GM10266 (cell line): ENCODE measurements around the gene PLOD1.
A peak's percentile ranks its signal among the peaks of the same experiment; 100 is the strongest.

Source experiments
- DNase-seq: peaks from one replicate; pipeline ENCODE4 v3.0.0; 2012; ENCODE audit errors: extremely low spot score
- TF ChIP-seq, protein P1 (sequence below): IDR thresholded peaks from 2 replicates; pipeline ENCODE4 v1.5.1; 2012; ENCODE audit warnings: mild to moderate bottlenecking, low read depth; ENCODE audit not compliant: control insufficient read depth, insufficient read depth; ENCODE audit errors: missing control alignments

PLOD1 gene

DNA sequence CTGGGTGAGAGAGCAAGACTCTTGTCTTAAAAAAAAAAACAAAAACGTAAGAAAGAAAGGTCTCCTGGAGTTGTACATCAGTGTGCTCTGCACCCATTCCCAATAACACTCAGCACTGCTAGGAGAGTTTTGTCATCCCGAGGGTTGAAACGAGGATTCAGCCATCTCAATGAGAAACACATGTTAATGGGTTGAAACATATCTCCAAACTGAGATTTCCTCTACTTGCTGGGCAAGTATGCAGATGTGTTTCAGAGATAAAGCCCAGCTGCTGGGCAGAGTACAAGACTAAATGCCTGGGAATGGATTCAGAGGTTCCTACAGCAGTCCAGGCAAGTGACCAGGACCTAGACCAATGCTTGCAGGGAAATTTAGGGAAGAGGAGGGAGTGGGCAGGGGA is 43.1 kb downstream of the PLOD1 start:
- TF ChIP-seq, protein P1, sequence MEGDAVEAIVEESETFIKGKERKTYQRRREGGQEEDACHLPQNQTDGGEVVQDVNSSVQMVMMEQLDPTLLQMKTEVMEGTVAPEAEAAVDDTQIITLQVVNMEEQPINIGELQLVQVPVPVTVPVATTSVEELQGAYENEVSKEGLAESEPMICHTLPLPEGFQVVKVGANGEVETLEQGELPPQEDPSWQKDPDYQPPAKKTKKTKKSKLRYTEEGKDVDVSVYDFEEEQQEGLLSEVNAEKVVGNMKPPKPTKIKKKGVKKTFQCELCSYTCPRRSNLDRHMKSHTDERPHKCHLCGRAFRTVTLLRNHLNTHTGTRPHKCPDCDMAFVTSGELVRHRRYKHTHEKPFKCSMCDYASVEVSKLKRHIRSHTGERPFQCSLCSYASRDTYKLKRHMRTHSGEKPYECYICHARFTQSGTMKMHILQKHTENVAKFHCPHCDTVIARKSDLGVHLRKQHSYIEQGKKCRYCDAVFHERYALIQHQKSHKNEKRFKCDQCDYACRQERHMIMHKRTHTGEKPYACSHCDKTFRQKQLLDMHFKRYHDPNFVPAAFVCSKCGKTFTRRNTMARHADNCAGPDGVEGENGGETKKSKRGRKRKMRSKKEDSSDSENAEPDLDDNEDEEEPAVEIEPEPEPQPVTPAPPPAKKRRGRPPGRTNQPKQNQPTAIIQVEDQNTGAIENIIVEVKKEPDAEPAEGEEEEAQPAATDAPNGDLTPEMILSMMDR: no peak
- no peak for DNase-seq

- no peak for DNase-seq
- TF ChIP-seq, protein P1: no peak
Measured at GRCh38 chr1:11978301-11978700, 43.8 kb downstream of the PLOD1 start.

- DNase-seq: no peak
Measured at GRCh38 chr1:11979028-11979850, 44.7 kb downstream of the PLOD1 start.

DNA sequence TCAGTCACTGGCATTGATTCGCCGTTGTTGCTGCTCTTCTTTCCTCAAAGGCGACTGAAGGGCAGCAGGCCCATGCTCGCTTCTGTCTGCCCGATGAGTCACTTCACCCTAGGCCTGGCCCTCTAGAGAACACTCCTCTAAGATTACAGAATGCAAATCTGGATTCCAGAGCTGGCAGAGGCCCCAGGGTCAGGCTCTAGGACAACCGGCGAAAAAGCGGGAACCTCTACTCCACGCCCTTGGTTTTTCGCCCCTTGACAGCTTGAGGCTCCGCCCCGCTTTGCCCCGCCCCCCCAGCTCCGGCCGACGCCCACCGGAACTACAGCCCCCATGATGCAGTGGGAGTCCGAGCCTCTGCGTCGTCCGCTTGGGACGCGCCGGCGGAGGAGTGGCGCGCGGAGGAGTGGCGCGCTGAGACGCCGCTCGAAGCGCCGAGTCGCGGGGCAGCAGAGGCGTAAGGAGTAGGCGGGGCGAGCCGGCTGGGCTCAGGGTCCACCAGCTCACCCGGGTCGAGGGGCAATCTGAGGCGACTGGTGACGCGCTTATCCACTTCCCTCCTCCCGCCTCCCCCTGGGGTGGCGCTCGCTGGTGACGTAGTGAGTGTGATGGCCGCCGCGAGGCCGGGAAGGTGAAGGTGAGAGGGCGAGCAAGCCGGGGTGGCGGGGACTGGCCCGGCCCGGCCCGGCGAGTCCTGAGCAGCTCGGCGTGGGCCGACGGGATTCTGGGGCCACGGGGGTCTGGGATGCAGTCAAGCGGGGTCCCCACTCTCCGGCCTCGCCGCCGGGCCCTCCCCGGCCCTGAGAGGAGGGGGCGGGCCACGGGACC is 45.5 kb downstream of the PLOD1 start, which contains the start of gene MFN2:
Gene MFN2 (plus strand): TSS at position 594 of the 825 bp plus-strand sequence. CDS start 8,725 bp downstream, outside the sequence.
- TF ChIP-seq, protein P1: no peak
- peak; percentile 96 for DNase-seq

More at GRCh38 chr1:11979028-11979850, 44.7 kb downstream of the PLOD1 start:
- TF ChIP-seq, protein P1: no peak

DNA sequence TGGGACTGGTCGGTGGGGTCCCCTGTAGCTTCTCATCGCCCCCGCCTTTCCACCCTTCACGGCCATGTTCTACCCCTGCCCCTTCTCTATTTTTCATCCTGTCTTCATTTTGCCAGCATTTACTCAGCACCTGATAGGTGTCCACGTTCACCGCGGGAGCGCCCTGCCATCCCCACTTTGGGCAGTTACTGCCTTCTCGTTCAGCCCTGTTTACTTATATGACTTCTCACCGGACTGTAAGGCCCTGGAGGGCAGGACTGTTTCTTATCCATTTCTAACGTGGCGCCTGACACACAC is 46.1 kb downstream of the PLOD1 start:
- TF ChIP-seq, protein P1: no peak
- no peak for DNase-seq

GRCh38 chr1:11981378-11982009 is 47.0 kb downstream of the PLOD1 start:
- DNase-seq: no peak

More at GRCh38 chr1:11981378-11982009, 47.0 kb downstream of the PLOD1 start:
- TF ChIP-seq, protein P1: no peak
